ENCODE data around the gene TXNDC17.
"Not testable (repeated sequence)": the region's sequence is repeated elsewhere in the genome, so short reads cannot be mapped to it uniquely, and the experiment has no call there.

TXNDC17 gene

GRCh38 chr17:6637458-6637840 lies 3.4 kb upstream of the TXNDC17 start:
- DNase-seq (ENCODE audit: low spot score) = no peak

- DNase-seq (ENCODE audit: low spot score) = no peak
Measured at GRCh38 chr17:6638046-6638908, 2.6 kb upstream of the TXNDC17 start.

- peak; percentile 58 for DNase-seq (ENCODE audit: low spot score)
Measured at GRCh38 chr17:6639014-6639585, 1.8 kb upstream of the TXNDC17 start.

- DNase-seq (ENCODE audit: low spot score) = peak; percentile 82
Measured at GRCh38 chr17:6639586-6640535, 999 bp upstream of the TXNDC17 start.

- DNase-seq (ENCODE audit: low spot score) = no peak
Measured at GRCh38 chr17:6641247-6641863, 495 bp downstream of the TXNDC17 start.

- DNase-seq (ENCODE audit: low spot score) = no peak
Measured at GRCh38 chr17:6642592-6642991, 1.7 kb downstream of the TXNDC17 start.

GRCh38 chr17:6643451-6644125 lies 2.7 kb downstream of the TXNDC17 start:
- DNase-seq (ENCODE audit: low spot score) = no peak

- DNase-seq (ENCODE audit: low spot score) = no peak
Measured at GRCh38 chr17:6648181-6648580, 7.3 kb downstream of the TXNDC17 start.

GRCh38 chr17:6651354-6651918 lies 10.6 kb downstream of the TXNDC17 start, which contains the start of the genes C17orf100 and MED31:
TSS of gene C17orf100 (plus strand) at chr17:6651762. CDS start at chr17:6651914, 152 bp downstream.
TSS of gene MED31 (minus strand) at chr17:6651605. CDS start at chr17:6651528, 77 bp downstream.
- peak; percentile 99 for DNase-seq (ENCODE audit: low spot score)

- DNase-seq (ENCODE audit: low spot score) = no peak
Measured at GRCh38 chr17:6651919-6652452, 11.1 kb downstream of the TXNDC17 start.

GRCh38 chr17:6654841-6655731 lies 14.2 kb downstream of the TXNDC17 start:
- DNase-seq (ENCODE audit: low spot score) = peak; percentile 81

- not testable (repeated sequence) for DNase-seq (ENCODE audit: low spot score)
Measured at GRCh38 chr17:6655732-6656361, 15.0 kb downstream of the TXNDC17 start.

- DNase-seq (ENCODE audit: low spot score) = not testable (repeated sequence)
Measured at GRCh38 chr17:6656797-6657632, 16.2 kb downstream of the TXNDC17 start.

- DNase-seq (ENCODE audit: low spot score) = no peak
Measured at GRCh38 chr17:6657633-6658287, 16.9 kb downstream of the TXNDC17 start.

GRCh38 chr17:6658411-6658810 lies 17.6 kb downstream of the TXNDC17 start:
- peak; percentile 12 for DNase-seq (ENCODE audit: low spot score)

GRCh38 chr17:6660101-6660500 lies 19.2 kb downstream of the TXNDC17 start:
- no peak for DNase-seq (ENCODE audit: low spot score)

- DNase-seq (ENCODE audit: low spot score) = no peak
Measured at GRCh38 chr17:6660805-6661463, 20.1 kb downstream of the TXNDC17 start.
